ENCODE measurements around the gene NUTM2F. TPM values are rescaled to one million over a fixed set of nuclear protein-coding genes. Genes with fewer than 3 reads are reported as not detected.
"Not testable (repeated sequence)": the region's sequence is repeated elsewhere in the genome, so short reads cannot be mapped to it uniquely, and the experiment has no call there.

The NUTM2F gene
- total and polyA plus RNA-seq, 2 of the 13 experiments (the other 11 are each of a cell fraction or from before 2014, with no cell fraction given) = 0.09 TPM; not detected in 1

DNA sequence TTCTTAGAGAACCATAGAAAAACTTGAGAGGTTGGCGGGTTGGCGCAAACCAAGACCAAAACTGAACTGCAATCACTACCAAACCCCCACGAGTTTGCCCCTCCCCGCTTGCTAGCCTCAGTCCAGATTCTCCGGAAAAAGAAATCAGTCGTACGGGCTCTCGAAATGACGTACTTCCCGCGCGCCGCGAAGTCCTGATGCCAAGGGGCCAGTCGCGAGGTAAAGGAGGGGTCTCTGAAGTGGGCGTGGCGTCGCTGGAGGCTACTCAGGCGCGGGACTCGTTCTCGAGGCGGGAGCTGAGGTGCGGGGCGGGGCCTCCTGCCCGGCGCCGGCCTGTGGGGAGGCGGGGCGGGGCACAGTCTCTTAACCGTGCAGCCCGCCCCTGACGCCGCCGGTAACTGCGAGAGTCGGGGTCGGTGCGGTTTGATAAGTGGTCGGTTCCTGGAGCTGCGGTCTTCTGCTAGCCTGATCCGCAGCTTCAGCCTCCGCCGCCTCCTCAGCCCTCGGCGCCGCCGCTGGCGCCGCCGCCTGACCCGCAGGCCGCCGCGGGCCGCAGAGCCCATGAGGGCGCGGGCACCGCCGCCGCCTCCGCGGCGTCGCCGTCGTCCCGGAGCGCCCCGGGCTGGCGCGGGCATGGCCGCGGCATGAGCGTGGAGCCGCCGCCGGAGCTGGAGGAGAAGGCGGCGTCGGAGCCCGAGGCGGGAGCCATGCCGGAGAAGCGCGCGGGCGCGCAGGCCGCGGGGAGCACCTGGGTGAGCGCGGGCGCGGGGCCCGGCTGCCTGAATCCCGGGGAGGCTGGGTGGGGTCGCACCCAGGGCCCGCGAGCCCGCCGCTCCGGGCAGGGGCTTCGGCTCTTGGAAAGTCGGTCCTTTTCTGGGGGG, 46.0 kb upstream of the NUTM2F start (continued):
- not testable (repeated sequence) for TF ChIP-seq NONO (IDR thresholded peaks at IDR 0.05)
- peak; percentile 42; the same call in 1 of the 2 replicates for TF ChIP-seq NONO (CRISPR knock-in tag; conservative IDR thresholded peaks at IDR 0.05)
- TF ChIP-seq, protein P1, sequence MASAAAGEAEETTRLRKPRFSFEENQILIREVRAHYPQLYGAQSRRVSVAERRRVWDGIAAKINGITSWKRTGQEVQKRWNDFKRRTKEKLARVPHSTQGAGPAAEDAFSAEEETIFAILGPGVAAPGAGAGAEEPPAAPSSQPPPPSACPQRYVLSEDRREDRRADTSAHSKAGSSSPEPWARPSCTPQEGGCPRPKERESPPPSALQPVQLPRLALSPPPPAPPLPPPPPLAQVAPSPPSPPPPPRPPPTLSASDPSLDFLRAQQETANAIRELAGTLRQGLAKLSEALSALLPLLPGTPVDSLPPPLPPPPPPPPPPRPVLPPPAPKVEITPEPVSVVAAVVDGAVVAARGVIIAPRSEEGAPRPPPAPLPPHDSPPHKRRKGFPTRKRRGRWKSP (CRISPR knock-in tag; IDR thresholded peaks at IDR 0.05) = peak; percentile 16; the same call in 1 of the 2 replicates
- TF ChIP-seq, protein P2, sequence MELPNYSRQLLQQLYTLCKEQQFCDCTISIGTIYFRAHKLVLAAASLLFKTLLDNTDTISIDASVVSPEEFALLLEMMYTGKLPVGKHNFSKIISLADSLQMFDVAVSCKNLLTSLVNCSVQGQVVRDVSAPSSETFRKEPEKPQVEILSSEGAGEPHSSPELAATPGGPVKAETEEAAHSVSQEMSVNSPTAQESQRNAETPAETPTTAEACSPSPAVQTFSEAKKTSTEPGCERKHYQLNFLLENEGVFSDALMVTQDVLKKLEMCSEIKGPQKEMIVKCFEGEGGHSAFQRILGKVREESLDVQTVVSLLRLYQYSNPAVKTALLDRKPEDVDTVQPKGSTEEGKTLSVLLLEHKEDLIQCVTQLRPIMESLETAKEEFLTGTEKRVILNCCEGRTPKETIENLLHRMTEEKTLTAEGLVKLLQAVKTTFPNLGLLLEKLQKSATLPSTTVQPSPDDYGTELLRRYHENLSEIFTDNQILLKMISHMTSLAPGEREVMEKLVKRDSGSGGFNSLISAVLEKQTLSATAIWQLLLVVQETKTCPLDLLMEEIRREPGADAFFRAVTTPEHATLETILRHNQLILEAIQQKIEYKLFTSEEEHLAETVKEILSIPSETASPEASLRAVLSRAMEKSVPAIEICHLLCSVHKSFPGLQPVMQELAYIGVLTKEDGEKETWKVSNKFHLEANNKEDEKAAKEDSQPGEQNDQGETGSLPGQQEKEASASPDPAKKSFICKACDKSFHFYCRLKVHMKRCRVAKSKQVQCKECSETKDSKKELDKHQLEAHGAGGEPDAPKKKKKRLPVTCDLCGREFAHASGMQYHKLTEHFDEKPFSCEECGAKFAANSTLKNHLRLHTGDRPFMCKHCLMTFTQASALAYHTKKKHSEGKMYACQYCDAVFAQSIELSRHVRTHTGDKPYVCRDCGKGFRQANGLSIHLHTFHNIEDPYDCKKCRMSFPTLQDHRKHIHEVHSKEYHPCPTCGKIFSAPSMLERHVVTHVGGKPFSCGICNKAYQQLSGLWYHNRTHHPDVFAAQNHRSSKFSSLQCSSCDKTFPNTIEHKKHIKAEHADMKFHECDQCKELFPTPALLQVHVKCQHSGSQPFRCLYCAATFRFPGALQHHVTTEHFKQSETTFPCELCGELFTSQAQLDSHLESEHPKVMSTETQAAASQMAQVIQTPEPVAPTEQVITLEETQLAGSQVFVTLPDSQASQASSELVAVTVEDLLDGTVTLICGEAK (IDR thresholded peaks at IDR 0.05) = peak; percentile 27; the same call in 1 of the 2 replicates
- TF ChIP-seq, protein P2 (CRISPR knock-in tag; IDR thresholded peaks at IDR 0.05) = not testable (repeated sequence)
- peak; percentile 63 for TF ChIP-seq ZFY (CRISPR knock-in tag; IDR thresholded peaks at IDR 0.05)
- TF ChIP-seq ZNF143 (CRISPR knock-in tag; IDR thresholded peaks at IDR 0.05) = peak; percentile 27; the same call in 1 of the 2 replicates
- TF ChIP-seq MAZ (IDR thresholded peaks at IDR 0.05; ENCODE audit: borderline replicate concordance, low read depth, low read length) = peak; percentile 32; the same call in 1 of the 2 replicates
- TF ChIP-seq MAZ (CRISPR knock-in tag; IDR thresholded peaks at IDR 0.05; ENCODE audit: low read depth) = peak; percentile 61; the same call in 1 of the 2 replicates
- TF ChIP-seq ATF1 (CRISPR knock-in tag; IDR thresholded peaks at IDR 0.05) = peak; percentile 94
- TF ChIP-seq, protein P3, sequence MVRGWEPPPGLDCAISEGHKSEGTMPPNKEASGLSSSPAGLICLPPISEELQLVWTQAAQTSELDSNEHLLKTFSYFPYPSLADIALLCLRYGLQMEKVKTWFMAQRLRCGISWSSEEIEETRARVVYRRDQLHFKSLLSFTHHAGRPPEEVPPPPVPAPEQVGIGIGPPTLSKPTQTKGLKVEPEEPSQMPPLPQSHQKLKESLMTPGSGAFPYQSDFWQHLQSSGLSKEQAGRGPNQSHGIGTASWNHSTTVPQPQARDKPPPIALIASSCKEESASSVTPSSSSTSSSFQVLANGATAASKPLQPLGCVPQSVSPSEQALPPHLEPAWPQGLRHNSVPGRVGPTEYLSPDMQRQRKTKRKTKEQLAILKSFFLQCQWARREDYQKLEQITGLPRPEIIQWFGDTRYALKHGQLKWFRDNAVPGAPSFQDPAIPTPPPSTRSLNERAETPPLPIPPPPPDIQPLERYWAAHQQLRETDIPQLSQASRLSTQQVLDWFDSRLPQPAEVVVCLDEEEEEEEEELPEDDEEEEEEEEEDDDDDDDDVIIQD (CRISPR knock-in tag; IDR thresholded peaks at IDR 0.05; ENCODE audit: low read depth) = peak; percentile 62
- peak; percentile 73 for TF ChIP-seq RBFOX2 (IDR thresholded peaks at IDR 0.05; ENCODE audit: low read depth, low read length)
- TF ChIP-seq, protein P4, sequence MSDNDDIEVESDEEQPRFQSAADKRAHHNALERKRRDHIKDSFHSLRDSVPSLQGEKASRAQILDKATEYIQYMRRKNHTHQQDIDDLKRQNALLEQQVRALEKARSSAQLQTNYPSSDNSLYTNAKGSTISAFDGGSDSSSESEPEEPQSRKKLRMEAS (IDR thresholded peaks at IDR 0.05) = 0 out of 2 replicates have a peak, but pooled peaks have one; percentile 22
- TF ChIP-seq ZBTB21 (CRISPR knock-in tag; IDR thresholded peaks at IDR 0.05) = peak; percentile 90
- TF ChIP-seq, protein P5, sequence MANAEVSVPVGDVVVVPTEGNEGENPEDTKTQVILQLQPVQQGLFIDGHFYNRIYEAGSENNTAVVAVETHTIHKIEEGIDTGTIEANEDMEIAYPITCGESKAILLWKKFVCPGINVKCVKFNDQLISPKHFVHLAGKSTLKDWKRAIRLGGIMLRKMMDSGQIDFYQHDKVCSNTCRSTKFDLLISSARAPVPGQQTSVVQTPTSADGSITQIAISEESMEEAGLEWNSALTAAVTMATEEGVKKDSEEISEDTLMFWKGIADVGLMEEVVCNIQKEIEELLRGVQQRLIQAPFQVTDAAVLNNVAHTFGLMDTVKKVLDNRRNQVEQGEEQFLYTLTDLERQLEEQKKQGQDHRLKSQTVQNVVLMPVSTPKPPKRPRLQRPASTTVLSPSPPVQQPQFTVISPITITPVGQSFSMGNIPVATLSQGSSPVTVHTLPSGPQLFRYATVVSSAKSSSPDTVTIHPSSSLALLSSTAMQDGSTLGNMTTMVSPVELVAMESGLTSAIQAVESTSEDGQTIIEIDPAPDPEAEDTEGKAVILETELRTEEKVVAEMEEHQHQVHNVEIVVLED (CRISPR knock-in tag; IDR thresholded peaks at IDR 0.05; ENCODE audit: borderline replicate concordance) = peak; percentile 54; the same call in 1 of the 2 replicates

Measured in HepG2 (cell line).